ENCODE data around the gene TJP2.
"Not testable (repeated sequence)": the region's sequence is repeated elsewhere in the genome, so short reads cannot be mapped to it uniquely, and the experiment has no call there.

TJP2 gene

DNA sequence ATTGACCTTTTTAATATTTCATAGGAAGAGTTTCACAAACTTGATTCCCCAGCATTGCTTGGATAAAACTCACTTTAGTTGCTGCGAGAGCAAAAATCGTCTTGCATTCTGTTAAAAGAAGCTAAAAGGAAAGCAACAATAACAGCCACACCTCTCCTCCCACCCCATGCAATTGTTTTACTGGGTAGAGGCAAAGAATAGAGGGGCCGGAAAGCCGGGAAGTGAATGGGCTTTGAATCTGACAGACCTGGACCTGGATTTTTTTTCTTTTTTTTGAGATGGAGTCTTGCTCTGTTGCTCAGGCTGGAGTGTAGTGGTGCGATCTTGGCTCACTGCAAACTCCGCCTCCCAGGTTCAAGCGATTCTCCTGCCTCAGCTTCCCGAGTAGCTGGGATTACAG, 9.5 kb upstream of the TJP2 start:
- not testable (repeated sequence) for DNase-seq

DNA sequence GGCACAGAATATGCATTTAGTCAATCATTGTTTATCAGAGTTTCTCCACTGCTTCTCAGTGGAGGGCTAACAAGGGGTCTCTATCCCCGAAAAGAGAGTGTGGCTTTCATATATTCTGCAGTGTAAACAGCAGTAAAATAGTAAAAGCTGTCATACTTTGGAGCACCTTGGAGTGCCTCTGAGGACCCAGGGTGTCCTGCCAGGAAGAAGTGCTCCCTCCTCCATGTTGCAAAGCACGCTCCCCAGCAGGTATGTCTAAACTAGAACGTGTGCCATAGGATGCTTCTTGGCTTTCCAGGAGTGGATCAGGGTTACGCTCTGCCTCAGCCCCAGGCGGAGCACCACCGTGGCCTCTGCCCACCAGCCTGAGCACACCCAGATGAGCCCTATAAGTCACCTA, 8.5 kb upstream of the TJP2 start:
- no peak for DNase-seq

DNA sequence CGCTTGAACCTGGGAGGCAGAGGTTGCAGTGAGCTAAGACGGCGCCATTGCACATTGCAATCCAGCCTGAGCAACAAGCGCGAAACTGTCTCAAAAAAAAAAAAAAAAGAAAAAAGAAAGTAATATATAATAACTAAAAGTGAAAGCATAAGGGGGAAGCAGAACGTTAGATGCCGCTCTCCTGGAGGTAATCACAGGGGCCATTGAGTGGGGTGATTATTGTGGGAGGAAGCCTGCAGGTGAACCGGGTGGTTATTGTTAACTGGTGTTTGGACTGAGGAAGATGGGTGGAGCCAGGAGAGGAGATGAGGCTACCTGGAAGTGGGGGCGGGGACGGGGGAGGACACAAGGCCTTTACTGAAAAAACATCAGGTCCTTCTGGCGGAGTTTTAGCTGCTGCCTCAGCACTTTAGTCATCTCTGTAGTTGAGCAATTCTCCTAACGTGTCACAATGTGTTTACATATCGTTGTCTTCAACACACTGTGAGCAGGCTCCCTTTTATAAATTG, 5.3 kb upstream of the TJP2 start:
- DNase-seq = peak; percentile 65 to 80

DNA sequence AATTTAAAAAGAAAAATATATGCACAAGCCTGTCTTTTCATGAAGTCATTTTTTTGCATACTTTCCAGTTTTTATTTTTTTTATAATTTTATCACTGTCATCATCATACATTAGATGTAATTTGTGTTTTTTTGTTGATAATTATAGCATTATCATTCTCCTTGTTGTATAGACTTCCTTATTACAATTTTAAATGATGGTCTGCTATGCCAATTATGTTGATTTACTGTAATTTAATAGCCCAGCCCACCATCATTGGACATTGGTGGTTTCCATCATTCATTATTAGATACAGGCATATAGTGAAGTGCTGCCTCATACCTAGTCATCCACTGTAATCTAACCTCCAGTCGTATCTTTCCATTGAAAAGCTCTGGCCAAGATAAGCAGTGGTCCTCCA, 3.8 kb upstream of the TJP2 start:
- DNase-seq = no peak

DNA sequence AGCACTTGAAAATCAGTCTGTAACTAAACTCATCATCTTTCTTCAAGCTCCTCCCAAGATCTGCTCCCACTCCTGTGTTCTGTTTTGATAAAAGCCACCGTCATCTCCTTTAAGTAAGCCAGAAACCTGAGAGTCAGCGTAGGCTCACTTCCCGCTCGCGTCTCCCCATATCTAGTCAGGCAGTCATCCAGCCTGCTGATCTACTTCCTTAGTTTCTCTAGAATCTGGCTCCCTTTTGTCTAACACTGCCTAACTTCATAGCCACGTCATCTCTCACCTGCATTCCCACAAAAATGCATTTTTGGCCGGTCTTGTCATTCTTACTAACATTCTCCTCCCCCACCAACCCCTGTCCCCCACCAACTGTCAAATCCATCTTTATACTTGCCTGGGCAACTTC, 3.0 kb upstream of the TJP2 start:
- peak; percentile 51 to 73 for DNase-seq

DNA sequence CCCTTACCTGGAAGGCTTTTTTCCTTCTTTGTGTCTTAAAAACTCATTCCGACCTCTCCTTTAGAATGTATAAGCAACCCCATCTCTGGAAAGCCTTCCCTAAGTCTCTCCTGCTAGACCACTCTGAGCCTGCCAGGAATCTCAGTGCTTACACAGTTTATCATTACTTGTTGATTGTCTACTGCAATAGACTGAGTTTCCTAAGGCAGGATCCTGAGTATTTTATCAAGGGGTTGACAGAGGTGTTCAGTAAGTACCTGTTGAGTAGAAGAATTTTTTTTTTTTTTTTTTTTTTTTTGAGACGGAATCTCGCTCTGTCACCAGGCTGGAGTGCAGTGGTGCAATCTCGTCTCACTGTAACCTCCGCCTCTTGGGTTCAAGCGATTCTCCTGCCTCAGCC, 2.6 kb upstream of the TJP2 start:
- no peak for DNase-seq

DNA sequence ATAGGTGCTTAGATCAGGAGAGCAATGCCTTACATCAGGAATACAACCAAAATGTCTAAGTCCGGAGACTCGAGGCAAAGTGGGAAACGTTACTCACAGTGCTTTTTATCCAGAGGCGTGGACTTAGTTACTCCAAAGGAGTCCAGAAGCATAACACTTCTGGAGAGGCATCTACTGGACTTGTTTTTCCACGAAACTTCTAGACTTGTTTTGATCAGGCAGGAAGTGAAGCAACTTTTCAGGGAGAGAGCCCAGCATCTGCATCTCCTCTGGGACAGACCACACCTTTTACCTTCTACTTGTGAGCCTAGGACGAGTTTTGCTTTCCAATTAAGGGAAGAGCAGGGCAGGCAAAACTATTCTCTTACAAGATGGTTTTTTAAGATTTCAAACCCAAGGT, 1.2 kb upstream of the TJP2 start:
- DNase-seq = no peak

DNA sequence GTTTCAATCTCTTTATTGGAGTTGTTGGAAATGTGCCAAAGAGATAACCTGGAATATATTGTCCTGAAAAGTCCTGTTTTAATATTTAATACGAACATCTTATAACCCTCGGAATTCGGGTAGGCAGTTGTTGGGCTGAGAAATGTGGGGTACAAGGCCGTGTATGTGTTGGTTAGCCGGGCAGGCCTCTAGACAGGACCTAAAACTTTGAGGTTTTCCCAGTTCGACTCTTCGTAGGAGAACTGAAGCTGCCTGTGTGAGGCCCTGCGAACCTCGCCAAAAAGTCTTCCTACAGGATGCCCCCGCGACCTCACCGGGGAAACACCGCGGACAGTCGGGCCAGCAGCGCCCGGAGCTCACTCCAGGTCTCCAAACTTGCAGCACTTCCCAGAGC, 583 bp upstream of the TJP2 start:
- DNase-seq = peak in 1 of 2 donors; percentile 75

DNA sequence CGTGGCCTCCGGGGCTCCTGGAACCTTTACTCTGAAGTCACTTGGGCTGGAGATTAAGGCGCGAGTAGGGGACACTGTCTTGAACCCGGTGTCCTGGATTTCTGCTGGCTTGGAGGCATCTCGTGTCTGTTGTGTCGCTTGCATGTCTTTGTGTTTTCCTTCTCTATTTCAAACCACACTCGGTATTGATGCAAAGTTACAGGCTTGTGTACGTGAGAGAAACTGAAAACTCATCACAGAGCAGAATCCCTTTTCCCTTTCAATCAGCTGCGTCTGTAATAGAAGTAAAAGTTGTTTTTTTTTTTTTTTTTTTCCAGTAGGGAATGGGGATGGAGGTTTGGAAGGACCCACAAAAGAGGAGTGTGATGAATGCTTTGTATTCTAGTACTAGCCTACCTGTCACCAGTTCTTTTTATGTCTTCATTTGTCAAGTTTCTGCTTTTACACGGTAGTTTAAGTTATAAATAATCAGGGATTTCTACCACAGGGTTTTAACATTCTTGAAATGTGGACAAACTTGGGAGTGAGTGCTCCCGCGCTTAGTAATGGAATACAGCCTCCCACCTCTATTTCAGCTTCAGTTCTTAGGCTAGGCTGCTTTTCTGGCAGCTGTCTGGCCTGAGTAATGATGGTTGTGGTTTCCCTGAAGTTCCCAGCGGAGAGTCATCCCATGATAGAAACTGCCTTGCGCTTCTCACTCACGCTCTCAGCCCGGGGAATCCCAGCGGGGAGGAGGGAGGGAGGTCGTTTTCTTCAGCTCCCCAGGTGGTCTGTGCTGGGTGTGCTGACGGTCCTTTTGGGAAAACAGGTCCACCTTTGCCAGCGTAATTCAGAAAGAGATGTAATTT, 763 bp downstream of the TJP2 start:
- DNase-seq = peak; percentile 87 to 96

DNA sequence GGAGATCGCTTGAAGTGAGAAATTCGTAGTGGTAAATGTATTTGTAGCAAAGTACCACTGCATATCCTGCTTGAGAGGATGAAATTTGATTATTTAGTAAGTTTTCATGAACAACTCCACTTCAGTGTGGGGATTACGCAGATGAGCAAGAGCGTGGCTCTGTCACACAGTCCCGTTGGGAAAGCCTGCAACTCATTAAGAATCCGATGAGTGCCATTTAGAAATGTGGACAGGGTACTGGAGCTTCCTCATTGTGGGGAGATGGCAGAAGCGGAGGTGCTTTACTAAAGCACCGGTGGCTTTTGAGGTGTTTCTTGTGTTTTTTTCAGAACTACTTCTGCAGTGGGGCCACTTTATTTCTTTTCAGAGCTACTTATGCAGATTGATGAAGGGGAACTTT, 1.4 kb downstream of the TJP2 start:
- DNase-seq = peak; percentile 80 to 90

DNA sequence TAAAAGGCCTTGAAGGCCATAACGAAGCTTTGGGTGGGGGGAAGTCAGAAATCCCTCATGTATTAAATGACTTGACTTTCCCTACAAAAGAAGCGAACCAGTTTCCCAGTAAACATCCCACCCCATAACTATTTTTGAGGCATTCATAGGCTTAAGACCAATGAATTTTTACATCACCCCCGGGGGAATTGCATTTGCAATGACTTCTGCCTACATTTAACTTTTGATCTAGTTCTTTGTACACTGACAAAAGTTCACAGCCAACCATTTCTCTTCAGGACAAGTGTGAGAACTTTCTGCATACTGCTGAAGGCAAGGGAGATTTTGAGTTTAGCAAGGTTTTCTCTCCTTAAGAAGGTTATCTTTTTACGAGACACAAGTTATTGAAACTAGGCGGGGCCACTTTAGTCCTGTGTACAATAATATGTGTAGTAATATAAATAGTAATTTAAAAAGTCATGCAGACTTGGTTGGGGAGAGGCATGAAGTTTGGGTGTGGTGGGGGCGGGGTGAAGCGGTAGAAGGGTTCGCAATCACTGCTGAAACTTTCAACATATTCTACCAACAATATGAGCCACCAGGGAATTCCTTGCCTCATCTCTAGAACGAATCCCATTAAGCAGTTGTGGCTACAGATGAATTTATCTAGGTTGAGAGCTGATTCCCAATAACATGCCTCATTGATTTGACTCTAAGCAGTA, 2.5 kb downstream of the TJP2 start:
- peak; percentile 51 to 67 for DNase-seq

DNA sequence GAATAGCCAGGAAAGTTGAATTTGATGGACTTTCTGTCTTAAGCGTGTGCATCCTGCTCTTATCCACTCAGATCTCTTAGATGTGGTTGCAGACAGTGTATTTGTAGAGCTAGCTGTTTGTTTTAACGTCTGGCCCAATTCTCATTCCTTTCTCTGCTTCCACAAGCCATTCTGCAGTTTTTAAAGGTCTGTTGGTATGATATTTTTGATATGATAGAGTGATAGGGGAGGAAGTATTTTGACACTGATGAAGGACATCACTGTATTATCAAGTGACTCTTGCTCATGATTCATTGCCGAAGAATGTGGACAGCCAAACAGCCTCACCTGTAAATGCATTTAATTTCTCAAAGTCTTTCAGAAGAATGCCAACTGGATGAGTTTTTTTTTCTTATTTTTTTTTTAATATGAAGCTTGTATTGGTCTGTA, 4.5 kb downstream of the TJP2 start:
- no peak for DNase-seq

DNA sequence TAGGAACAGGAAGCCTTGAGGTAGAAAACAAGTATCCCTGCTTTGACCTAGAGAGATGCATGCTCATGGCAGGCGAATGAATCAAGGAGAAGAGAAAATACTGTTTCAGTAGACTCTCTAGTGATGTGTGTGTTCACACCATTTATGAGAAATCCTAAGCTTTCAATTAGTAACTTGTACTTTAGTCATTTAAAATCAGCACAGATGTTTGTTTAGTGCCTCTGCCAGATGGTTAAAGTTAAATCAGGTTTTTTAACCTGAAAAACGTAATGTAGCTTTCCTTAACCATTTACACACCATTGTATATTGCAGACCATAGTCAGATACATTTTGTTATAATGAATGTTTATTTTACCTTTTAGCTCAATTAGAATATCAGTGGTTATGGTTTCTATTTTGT, 5.0 kb downstream of the TJP2 start:
- no peak for DNase-seq

DNA sequence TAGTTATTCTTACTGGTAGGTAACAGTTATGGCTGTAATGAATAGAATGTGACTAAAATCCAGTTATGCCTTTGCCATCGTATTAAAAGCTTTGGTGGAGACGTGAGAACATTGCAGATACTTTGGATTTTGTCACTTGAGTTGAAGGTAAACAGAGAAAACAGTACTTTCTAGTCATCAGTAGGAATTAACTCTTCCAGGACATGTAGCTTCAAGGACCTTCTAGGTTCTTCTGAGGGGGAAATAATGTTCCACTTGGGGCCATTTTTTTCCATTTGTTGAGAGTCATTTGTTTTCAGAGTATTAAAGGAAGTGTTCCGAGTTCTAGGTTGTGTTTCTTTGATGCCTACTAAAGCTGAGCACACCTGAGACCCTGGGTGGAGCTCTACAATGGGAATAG, 6.1 kb downstream of the TJP2 start:
- DNase-seq = no peak

DNA sequence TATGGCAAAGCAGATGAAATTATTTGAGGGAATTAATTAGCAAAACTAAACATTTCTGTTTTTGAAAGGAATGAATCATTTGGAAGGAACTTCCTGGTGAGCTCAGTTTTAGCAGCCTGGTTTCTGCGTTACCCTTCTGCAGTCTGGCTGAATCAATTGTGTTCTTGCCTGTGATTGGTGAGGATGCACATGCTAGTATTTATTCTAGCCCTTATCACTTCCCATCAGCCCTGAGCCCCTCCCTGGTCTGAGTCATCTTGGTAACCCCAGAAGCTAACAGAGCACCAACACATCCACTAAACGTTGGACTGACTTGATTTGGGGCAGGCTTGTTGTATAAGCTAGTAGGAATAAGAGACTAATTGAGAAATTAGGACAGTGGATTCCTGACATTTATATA, 6.6 kb downstream of the TJP2 start:
- DNase-seq = peak; percentile 69 to 71

DNA sequence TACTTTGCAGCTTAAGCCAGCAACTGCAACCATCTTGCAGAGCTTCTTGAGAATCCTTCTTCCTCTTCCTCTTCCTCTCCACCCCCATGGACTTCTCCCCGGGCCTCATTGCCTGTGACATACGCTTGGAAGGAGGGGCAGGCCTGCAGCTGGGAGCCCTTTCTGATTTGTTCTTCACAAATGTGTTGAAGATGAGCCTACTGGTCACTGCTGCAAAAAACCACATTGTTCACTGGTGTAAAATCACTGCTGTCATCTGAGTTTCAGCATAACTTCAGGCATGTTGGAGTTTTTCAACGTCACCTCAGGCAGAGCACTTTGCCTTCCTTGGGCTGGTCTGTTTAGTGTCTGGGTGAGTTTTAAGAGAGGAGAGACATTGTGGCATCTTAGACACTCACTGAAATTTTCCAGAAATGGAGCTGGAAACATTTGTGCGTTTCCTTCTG, 7.9 kb downstream of the TJP2 start:
- peak; percentile 74 to 81 for DNase-seq

DNA sequence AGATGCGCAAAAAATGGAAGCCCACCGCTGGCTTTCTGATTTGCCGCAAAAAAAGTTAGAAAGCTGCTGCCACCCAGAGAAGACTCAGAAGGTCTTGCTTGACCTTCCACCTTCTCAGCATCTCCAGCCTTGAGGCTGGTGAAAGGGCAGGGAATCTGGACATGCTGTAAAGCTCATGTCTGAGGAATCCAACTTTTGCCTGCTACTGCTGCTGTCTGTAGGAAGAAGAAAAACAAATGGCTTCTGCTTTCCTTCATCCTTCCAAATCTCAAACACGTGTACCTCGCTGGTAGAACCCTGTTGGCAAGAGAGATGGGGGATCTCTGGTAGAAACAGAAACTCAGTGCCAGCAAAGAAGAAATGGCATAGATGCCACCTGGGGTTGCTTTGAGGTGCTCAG, 10.2 kb downstream of the TJP2 start:
- DNase-seq = no peak

DNA sequence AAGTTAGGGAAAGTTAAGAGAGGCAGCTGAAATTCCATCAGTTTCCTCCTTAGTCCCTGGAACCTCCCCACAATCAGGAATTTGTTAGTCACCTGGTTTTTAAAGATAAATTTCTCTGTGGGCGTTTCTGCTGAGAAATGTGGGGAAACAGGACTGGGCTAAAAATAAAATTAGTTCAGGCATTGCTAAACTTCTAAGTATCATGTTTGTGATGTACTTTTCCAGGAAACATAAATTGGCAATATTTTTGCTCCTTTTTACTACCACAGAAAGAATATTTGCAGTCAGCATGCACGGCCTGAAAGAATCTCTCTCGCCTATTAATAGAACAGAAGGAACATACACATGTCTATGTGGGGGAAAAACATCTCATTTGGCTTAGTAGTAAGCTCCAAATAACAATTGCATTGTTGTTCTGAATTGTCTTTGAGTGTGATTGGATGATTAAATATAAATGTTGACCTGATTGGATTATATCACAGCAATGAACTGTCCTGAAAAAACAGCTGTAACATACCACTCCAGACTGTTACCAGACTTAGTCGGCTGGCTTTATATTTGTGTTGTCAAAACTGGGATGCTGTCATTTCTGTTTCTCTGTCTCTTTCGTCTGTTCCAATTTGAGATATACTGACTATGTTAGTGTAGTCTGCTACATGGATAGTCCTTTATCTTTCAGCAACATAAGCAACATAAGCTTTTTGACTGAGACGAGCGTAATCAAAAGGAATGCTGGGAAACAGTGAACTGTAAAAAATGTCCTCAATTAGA, 12.9 kb downstream of the TJP2 start:
- DNase-seq = peak; percentile 44 to 63

DNA sequence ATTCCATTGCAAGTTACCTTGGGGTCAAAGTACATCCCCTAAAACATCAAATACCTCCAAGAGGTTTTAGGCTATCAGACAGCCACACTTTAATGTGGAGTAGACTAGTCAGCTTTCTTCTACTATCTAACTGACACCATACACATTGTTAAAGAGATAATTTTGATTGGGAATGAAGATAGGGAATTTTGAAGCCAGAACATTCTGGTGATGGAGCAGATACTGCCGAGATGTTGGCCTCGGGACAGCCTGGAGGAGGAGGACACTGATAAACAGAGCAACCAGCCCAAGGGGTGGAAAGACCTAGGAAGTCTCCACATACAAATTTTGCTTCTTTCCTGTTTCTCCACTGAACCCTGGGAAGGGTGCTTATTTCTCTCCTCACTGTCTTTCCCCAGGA, 14.9 kb downstream of the TJP2 start:
- no peak for DNase-seq

DNA sequence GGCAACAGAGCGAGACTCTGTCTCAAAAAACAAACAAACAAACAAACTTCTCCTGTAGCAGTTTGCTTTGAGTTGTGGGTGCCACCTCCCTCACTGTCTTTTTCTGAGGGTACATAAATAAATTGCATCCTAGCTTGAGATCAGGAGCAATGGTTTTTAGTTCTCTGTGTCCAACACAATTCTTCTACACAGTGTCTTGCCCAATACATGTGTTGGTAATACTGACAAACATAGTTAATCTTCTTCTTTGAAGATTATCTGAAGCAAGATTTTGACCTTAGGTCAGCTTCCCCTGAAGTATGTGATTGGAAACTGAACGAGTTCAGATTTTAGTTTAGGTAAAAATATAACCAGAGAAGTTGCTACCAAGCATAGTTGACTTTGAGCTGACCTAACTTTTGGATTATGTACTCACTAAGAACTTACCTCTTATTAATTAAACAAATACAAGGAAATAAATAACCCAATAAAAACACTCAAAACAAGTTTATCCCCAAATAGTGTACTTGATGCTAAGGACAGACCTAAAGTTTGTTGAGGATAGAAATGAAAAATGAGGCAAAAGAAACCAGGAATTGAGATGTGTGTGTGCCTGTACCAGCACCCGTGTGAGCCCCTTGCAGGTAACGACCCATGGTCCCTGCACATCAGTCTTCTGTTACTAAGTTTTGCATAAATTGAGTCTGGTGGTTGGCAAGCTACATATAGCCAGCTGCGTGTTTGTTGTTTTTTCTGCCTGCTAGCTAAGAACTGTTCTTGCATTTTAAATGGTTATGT, 16.2 kb downstream of the TJP2 start:
- no peak for DNase-seq

DNA sequence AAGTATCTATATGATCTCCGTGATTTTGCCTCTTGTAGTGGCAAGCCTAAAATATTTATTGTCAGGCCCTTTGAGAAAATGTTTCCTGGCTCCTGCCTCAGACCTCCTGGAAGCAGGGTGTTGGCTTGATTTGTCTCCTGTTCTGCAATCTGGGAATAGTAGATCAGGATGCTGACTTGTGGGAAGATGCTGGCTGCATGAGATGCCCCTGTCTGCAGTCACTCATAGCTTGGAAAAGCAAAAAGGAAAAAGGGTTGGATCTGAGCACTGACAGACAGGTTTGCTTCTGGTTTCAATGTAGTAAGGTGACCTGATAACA, 16.7 kb downstream of the TJP2 start:
- no peak for DNase-seq

DNA sequence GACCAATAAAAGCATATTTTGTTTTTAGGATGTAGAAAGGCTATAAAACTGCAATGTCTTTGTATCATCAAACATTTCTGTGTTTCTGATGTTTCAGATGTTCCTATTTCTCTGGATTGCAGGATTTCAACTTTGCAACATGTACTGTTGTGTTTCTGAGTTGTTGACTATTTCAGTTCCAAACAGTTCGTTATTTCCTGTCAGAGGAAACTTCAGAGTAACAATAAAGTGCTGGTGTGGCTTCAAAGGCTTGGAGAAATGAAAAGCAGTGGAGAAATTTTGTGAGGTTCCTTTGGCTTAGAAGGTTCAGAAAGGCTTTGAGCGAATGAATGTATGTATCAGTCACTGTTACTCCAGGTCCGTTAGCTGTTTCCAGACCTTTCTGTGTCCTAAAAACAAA, 17.2 kb downstream of the TJP2 start:
- no peak for DNase-seq

DNA sequence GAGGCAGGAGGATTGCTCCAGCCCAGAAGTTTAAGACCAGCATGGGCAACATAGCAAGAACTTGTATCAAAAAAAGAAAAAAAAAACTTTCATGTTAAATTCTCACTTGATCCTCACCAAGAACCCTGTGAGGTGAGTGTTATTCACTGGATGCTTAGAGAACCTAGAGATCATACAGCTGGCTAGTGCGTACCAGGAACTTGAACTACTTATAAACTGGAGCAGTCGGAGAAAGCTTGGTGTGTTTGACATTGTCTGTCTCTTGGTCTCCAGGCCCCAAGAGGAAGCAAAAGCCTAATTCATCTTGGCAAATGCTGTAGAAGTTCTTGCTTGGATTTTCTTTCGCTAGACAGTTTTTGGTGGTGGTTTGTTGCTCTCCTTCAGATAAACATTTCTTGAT, 18.1 kb downstream of the TJP2 start:
- no peak for DNase-seq

Data from inflammatory macrophage treated with lipopolysaccharide for 1 hour (primary cell).